Cardiac fibroblast (primary cell): ENCODE measurements around the gene GFOD1.

Experiments
- DNase-seq, 2 donors: peaks; one replicate each; pipeline versions ENCODE4 v3.0.0 to v3.0.0-alpha.2; 2010; ENCODE audit warnings: low read depth in 2 of 2
- H3K4me3 ChIP-seq, 2 donors: replicated peaks in 1 of 2; 1 replicate in 1 of 2; 2 replicates in 1 of 2; pipeline ENCODE4 v1.5.1; 2011; ENCODE audit warnings: low read depth in 2 of 2, low read length in 2 of 2, mild to moderate bottlenecking in 2 of 2, moderate library complexity in 1 of 2
- CTCF ChIP-seq: IDR thresholded peaks from one replicate; pipeline ENCODE4 v1.5.1; 2011; ENCODE audit warnings: low read depth, mild to moderate bottlenecking, low read length, inconsistent platforms

The GFOD1 gene

GRCh38 chr6:13485923-13486562 is 1.4 kb downstream of the GFOD1 start:
- peak; percentile 43 to 48 for DNase-seq
- TF ChIP-seq CTCF: no peak
- peak overlapping the region; percentile 78 to 93 for H3K4me3 ChIP-seq

- H3K4me3 ChIP-seq: peak overlapping the region; percentile 78 to 93
- no peak for TF ChIP-seq CTCF
- no peak for DNase-seq
These were observed 2.1 kb downstream of the GFOD1 start for GRCh38 chr6:13485303-13485702.

GRCh38 chr6:13484827-13485226 is 2.6 kb downstream of the GFOD1 start:
- no peak for TF ChIP-seq CTCF
- peak overlapping the region in 1 of 2 donors; percentile 93 for H3K4me3 ChIP-seq
- DNase-seq: no peak

- DNase-seq: no peak
- H3K4me3 ChIP-seq: peak overlapping the region in 1 of 2 donors; percentile 93
- no peak for TF ChIP-seq CTCF
These were observed 3.2 kb downstream of the GFOD1 start for GRCh38 chr6:13484138-13484708.

- TF ChIP-seq CTCF: no peak
- no peak overlapping the region for H3K4me3 ChIP-seq
- DNase-seq: peak in 1 of 2 donors; percentile 31
These were observed 6.5 kb downstream of the GFOD1 start for GRCh38 chr6:13480631-13481501.

GRCh38 chr6:13479971-13480434 is 7.4 kb downstream of the GFOD1 start:
- H3K4me3 ChIP-seq: no peak overlapping the region
- no peak for DNase-seq
- TF ChIP-seq CTCF: no peak
